GM12878 (cell line): ENCODE data around the gene ADAMTSL3. TPM values are rescaled to one million over a fixed set of nuclear protein-coding genes. Genes with fewer than 3 reads are reported as not detected.
A peak's percentile ranks its signal among the peaks of the same experiment; 100 is the strongest.

Experiments used
- ATAC-seq: fragments of 200-7000 bp; cut with Tn5 transposase; 3 replicates; pipeline ENCODE4 v1.9.1; 2020; ENCODE audit warnings: mild to moderate bottlenecking, moderate library complexity
- BruUV-seq: library from RNA; stranded (reverse); fragments of 400-500 nt; replicated peaks from 2 replicates; lab custom pipeline; 2021; lab: Mats Ljungman, UMichigan
- CTCF ChIA-PET: fragments of 300-600 bp; sonication (Branson Sonifier 250); formaldehyde crosslinking; extraction: SDS; loops from one replicate; lab custom pipeline; 2021; ENCODE audit warnings: inconsistent platforms; lab: Yijun Ruan, JAX
- POLR2A ChIA-PET: fragments of 350-600 bp; formaldehyde crosslinking; extraction: SDS; loops from one replicate; lab custom pipeline; 2021; ENCODE audit warnings: inconsistent platforms; lab: Charles Lee
- RAD21 ChIA-PET: fragments of 300-600 bp; sonication (Branson Sonifier 250); formaldehyde crosslinking; loops from one replicate; lab custom pipeline; 2023; ENCODE audit warnings: antibody characterized with exemption; ENCODE audit not compliant: unreplicated experiment; lab: Charles Lee
- SMC1A ChIA-PET: fragments of 300-600 bp; sonication (Branson Sonifier 250); formaldehyde crosslinking; loops from one replicate; lab custom pipeline; 2023; ENCODE audit not compliant: unreplicated experiment, uncharacterized antibody; lab: Charles Lee
- DNase-seq: peaks from one replicate; pipeline ENCODE4 v3.0.0-alpha.2; 2011; ENCODE audit warnings: low read depth, low spot score
- FAIRE-seq: peaks from 3 replicates; lab custom pipeline; 2011; peaks lifted over from hg19 to GRCh38; lab: Jason Lieb, UNC
- H2AFZ ChIP-seq: 2 replicates; pipeline ENCODE4 v1.6.0; 2011; ENCODE audit warnings: low read depth, low read length, control low read depth; ENCODE audit not compliant: control insufficient read depth
- H3K27ac ChIP-seq: 2 replicates; pipeline ENCODE4 v1.5.1; 2011; ENCODE audit warnings: control low read depth; ENCODE audit not compliant: control insufficient read depth, insufficient read depth
- H3K27me3 ChIP-seq, 2 experiments: replicated peaks in 1 of 2; 2 replicates each; pipeline versions ENCODE4 v1.6.0 to v1.6.1; 2011; ENCODE audit warnings: low read length in 1 of 2; ENCODE audit not compliant: control insufficient read depth in 2 of 2, insufficient read depth in 2 of 2
- H3K36me3 ChIP-seq, 2 experiments: 2 replicates each; pipeline ENCODE4 v1.5.1; 2011; ENCODE audit warnings: low read length in 1 of 2; ENCODE audit not compliant: control insufficient read depth in 2 of 2, insufficient read depth in 2 of 2
- H3K4me1 ChIP-seq: 2 replicates; pipeline ENCODE4 v1.6.1; 2011; ENCODE audit warnings: mild to moderate bottlenecking, low read length, moderate library complexity, mixed read lengths; ENCODE audit not compliant: control insufficient read depth, insufficient read depth
- H3K4me2 ChIP-seq: 2 replicates; pipeline ENCODE4 v1.6.0; 2011; ENCODE audit warnings: control low read depth; ENCODE audit not compliant: control insufficient read depth, insufficient read depth
- H3K4me3 ChIP-seq: fragments of 200-600 bp; sonication (generic); 2 replicates; pipeline ENCODE4 v1.5.1; 2016
- H3K79me2 ChIP-seq: 2 replicates; pipeline ENCODE4 v1.6.0; 2011; ENCODE audit warnings: low read length; ENCODE audit not compliant: control insufficient read depth, insufficient read depth
- H3K9ac ChIP-seq: 2 replicates; pipeline ENCODE4 v1.8.0; 2011; ENCODE audit warnings: low read length, control low read depth, mixed read lengths; ENCODE audit not compliant: control insufficient read depth, insufficient read depth
- H3K9me3 ChIP-seq: replicated peaks from 3 replicates; pipeline ENCODE4 v1.5.1; 2011; ENCODE audit warnings: mild to moderate bottlenecking, low read length; ENCODE audit not compliant: control insufficient read depth, insufficient read depth
- H4K20me1 ChIP-seq: 2 replicates; pipeline ENCODE4 v1.6.0; 2011; ENCODE audit not compliant: control insufficient read depth, insufficient read depth
- ASH2L ChIP-seq: fragments of 300-600, 200-600 bp; sonication (generic); IDR thresholded peaks from 2 replicates; pipeline ENCODE4 v1.6.1; 2017; ENCODE audit warnings: low read depth, mild to moderate bottlenecking, borderline replicate concordance
- ATF3 ChIP-seq: IDR thresholded peaks from 2 replicates; pipeline ENCODE4 v1.6.1; 2011; ENCODE audit warnings: low read depth, mild to moderate bottlenecking, low read length, moderate library complexity, borderline replicate concordance; ENCODE audit errors: extremely low read depth
- CEBPB ChIP-seq, 2 experiments: fragments of 150-350 bp in 1 of 2; IDR thresholded peaks; 2 replicates each; pipeline ENCODE4 v1.6.1; 2012 to 2014; ENCODE audit warnings: low read depth in 2 of 2, low read length in 2 of 2, borderline replicate concordance in 1 of 2, inconsistent platforms in 1 of 2
- CTCF ChIP-seq, 3 experiments: IDR thresholded peaks in 2 of 3; conservative IDR thresholded peaks in 1 of 3; 2 replicates each; pipeline ENCODE4 v1.5.1; 2011; ENCODE audit warnings: low read depth in 3 of 3, low read length in 3 of 3, mild to moderate bottlenecking in 3 of 3, control low read depth in 2 of 3, moderate library complexity in 2 of 3, inconsistent platforms in 1 of 3, mixed read lengths in 1 of 3; ENCODE audit not compliant: control insufficient read depth in 2 of 3, insufficient read depth in 1 of 3; ENCODE audit errors: extremely low read depth in 1 of 3
- DPF2 ChIP-seq: fragments of 450-650 bp; IDR thresholded peaks from 2 replicates; pipeline ENCODE4 v1.6.1; 2017; ENCODE audit warnings: mild to moderate bottlenecking
- HSF1 ChIP-seq: fragments of 150-350 bp; IDR thresholded peaks from 2 replicates; pipeline ENCODE4 v1.6.1; 2014; ENCODE audit warnings: mild to moderate bottlenecking, low read depth, low read length
- IKZF2 ChIP-seq, 2 experiments: fragments of 450-650 bp; IDR thresholded peaks; 2 replicates each; pipeline ENCODE4 v1.6.1; 2017; ENCODE audit warnings: mild to moderate bottlenecking in 2 of 2, moderate library complexity in 2 of 2
- KAT2A ChIP-seq: conservative IDR thresholded peaks from 2 replicates; pipeline ENCODE4 v1.6.1; 2011; ENCODE audit warnings: low read depth, low read length; ENCODE audit not compliant: control insufficient read depth
- KLF5 ChIP-seq: fragments of 450-650 bp; IDR thresholded peaks from 2 replicates; pipeline ENCODE4 v1.6.1; 2014; ENCODE audit warnings: mild to moderate bottlenecking; ENCODE audit not compliant: partially characterized antibody
- RB1 ChIP-seq: fragments of 450-650 bp; formaldehyde crosslinking; IDR thresholded peaks from 2 replicates; pipeline ENCODE4 v1.6.1; 2017; ENCODE audit warnings: mild to moderate bottlenecking, borderline replicate concordance
- RCOR1 ChIP-seq: conservative IDR thresholded peaks from 2 replicates; pipeline ENCODE4 v1.6.1; 2012; ENCODE audit warnings: low read depth, low read length, improper control_type of control experiment
- SKIL ChIP-seq: fragments of 450-650 bp; IDR thresholded peaks from 2 replicates; pipeline ENCODE4 v1.6.1; 2017; ENCODE audit warnings: mild to moderate bottlenecking, low read depth, inconsistent platforms; ENCODE audit not compliant: poor library complexity, severe bottlenecking
- SRF ChIP-seq, 2 experiments: IDR thresholded peaks; 2 replicates each; pipeline ENCODE4 v1.6.1; 2011; ENCODE audit warnings: low read depth in 2 of 2, low read length in 2 of 2, mild to moderate bottlenecking in 1 of 2, moderate library complexity in 1 of 2
- STAT3 ChIP-seq: IDR thresholded peaks from 2 replicates; pipeline ENCODE4 v1.6.1; 2011; ENCODE audit warnings: low read depth, low read length, improper control_type of control experiment
- ZNF207 ChIP-seq: fragments of 450-650 bp; IDR thresholded peaks from 2 replicates; pipeline ENCODE4 v1.6.1; 2014; ENCODE audit warnings: antibody characterized with exemption, mild to moderate bottlenecking, borderline replicate concordance
- ZNF384 ChIP-seq: IDR thresholded peaks from 2 replicates; pipeline ENCODE4 v1.6.1; 2012; ENCODE audit warnings: low read depth, mild to moderate bottlenecking, low read length, improper control_type of control experiment, borderline replicate concordance
- WGBS: methylation state at CpG from one replicate; pipeline ENCODE4 v1.1.6; 2016; ENCODE audit warnings: low lambda C conversion rate; ENCODE audit not compliant: insufficient replicate concordance, insufficient coverage; ENCODE audit errors: missing lambda C conversion rate; 5-methylcytosine and 5-hydroxymethylcytosine counted together
- in situ Hi-C: fragments of 300-500 bp; cut with MboI; formaldehyde crosslinking; loops from 9 replicates; pipeline ENCODE4 v1.14.3; 2018; ENCODE audit warnings: mixed read lengths
- intact Hi-C: fragments of 100-400 bp; cut with micrococcal nuclease; formaldehyde crosslinking; loops from one replicate; pipeline ENCODE4 v1.14.2; 2022; ENCODE audit not compliant: unreplicated experiment
- polyA plus RNA-seq, 11 experiments: library from polyadenylated mRNA; depleted of rRNA in 4 of 11; unstranded in 6 of 11; stranded (reverse) in 5 of 11; fragments of >200 nt; fragmentation: Nextera tagmentation in 4 of 11; fragmentation: Illumina TruSeq in 1 of 11; extraction: Ambion mirVana in 4 of 11; extraction: Trizol in 1 of 11; gene quantifications; 1 replicate in 1 of 11; 2 replicates in 10 of 11; pipeline versions ENCODE4 v1.2.1 to v1.2.3, GENCODE V29; 2011 to 2016; ENCODE audit warnings: inconsistent platforms in 2 of 11, missing spikeins in 2 of 11, low read depth in 1 of 11
- total RNA-seq, 4 experiments: library from RNA; depleted of rRNA in 3 of 4; stranded (reverse); fragments of >200 nt in 3 of 4; fragmentation: Illumina TruSeq in 1 of 4; extraction: Trizol in 1 of 4; gene quantifications; 2 replicates each; pipeline versions ENCODE4 v1.2.1 to v1.2.3, GENCODE V29; 2013 to 2021

Gene ADAMTSL3
- total and polyA plus RNA-seq, 10 of the 15 experiments (the other 5 are each of a cell fraction or from before 2014, with no cell fraction given), result 0.01 to 0.28 (median 0.13) TPM

GRCh38 chr15:83927704-83928391, 273.9 kb downstream of the ADAMTSL3 start:
- 0% methylated on average over 2 of the region's 2 CpGs for WGBS
- no peaks in the 10 kb centered on the region for H4K20me1 ChIP-seq
- H3K27me3 ChIP-seq, result no peaks in the 10 kb centered on the region
- no peaks in the 10 kb centered on the region for H3K36me3 ChIP-seq
- ChIA-PET CTCF (interaction anchor here (0.6 to 1.9 kb wide), 9 partner anchors 9 to 1474 kb away, joined by 3 to 8 read pairs (median 3); no protein-coding TSS in a partner anchor), SMC1A (interaction anchor here (0.6 to 3.2 kb wide), 13 partner anchors 9 to 66 kb away, joined by 3 to 18 read pairs (median 4); no protein-coding TSS in a partner anchor), RAD21 (interaction anchor here (1.3 to 1.9 kb wide), 3 partner anchors 9 to 65 kb away, joined by 5 to 15 read pairs (median 6); no protein-coding TSS in a partner anchor), POLR2A (interaction anchor here (0.8 to 1.5 kb wide), 5 partner anchors 8 to 56 kb away, joined by 3 to 5 read pairs (median 3); no protein-coding TSS in a partner anchor)
- H2AFZ ChIP-seq, result peak overlapping the region; percentile 55; the same call in 1 of the 2 replicates
- BruUV-seq, result TSS peak; percentile 96
- ATAC-seq (peak; percentile 81), DNase-seq (no peak), FAIRE-seq (no peak)
- H3K9me3 ChIP-seq, result no peaks in the 10 kb centered on the region; the same call in 1 of the 3 replicates
- intact Hi-C loops, result loop anchor here (1.0 to 5.0 kb wide), 2 partner anchors 9 to 64 kb away; no protein-coding TSS in a partner anchor
- peaks cover 36% of the 10 kb centered on the region for H3K4me1 ChIP-seq
- H3K79me2 ChIP-seq, result no peaks in the 10 kb centered on the region
- H3K9ac ChIP-seq, result peak overlapping the region; percentile 78
- H3K4me3 ChIP-seq, result peak overlapping the region; percentile 31; the same call in 1 of the 2 replicates
- in situ Hi-C loops, result no loop called here
- peak overlapping the region; percentile 88 for H3K4me2 ChIP-seq
- peak overlapping the region; percentile 99 for H3K27ac ChIP-seq
- TF ChIP-seq ZNF384 (peak; percentile 53; the same call in 1 of the 2 replicates), RB1 (no peak), CTCF (IDR thresholded peaks at IDR 0.05 in 2 of 3, conservative IDR thresholded peaks at IDR 0.05 in 1 of 3; ENCODE audit: control insufficient read depth in 2 of 3, extremely low read depth in 1 of 3, insufficient read depth in 1 of 3, low read depth in 3 of 3, low read length in 3 of 3) (no peak), DPF2 (no peak), STAT3 (no peak), ASH2L (peak; percentile 66; the same call in 1 of the 2 replicates), CEBPB (IDR thresholded peaks at IDR 0.05; ENCODE audit: borderline replicate concordance in 1 of 2, low read depth in 2 of 2, low read length in 2 of 2) (no peak), RCOR1 (no peak), ATF3 (no peak), ZNF207 (0 out of 2 replicates have a peak, but pooled peaks have one; percentile 54), KLF5 (no peak), KAT2A (no peak), HSF1 (no peak), SRF (IDR thresholded peaks at IDR 0.05; ENCODE audit: low read depth in 2 of 2, low read length in 2 of 2) (no peak), SKIL (no peak), IKZF2 (IDR thresholded peaks at IDR 0.05) (no peak; a peak in 1 of 4 replicates)
